OCI-M1 (cell line): ENCODE data around the gene TAS1R1.

Experiments
- DNase-seq: peaks from one replicate; lab custom pipeline; 2025; lab: John Stamatoyannopoulos, UW

TAS1R1 gene

GRCh38 chr1:6603915-6604558, 48.9 kb downstream of the TAS1R1 start:
- DNase-seq, result no peak

- peak; percentile 78 for DNase-seq
Observed at GRCh38 chr1:6612641-6613360, 57.7 kb downstream of the TAS1R1 start.

GRCh38 chr1:6613361-6614018, 58.4 kb downstream of the TAS1R1 start, which contains the start of gene PHF13:
TSS of gene PHF13 (plus strand) at chr1:6613731. CDS start at chr1:6614067, 336 bp downstream.
- peak; percentile 99 for DNase-seq

GRCh38 chr1:6614019-6614928, 59.2 kb downstream of the TAS1R1 start:
- peak; percentile 59 for DNase-seq

GRCh38 chr1:6614929-6615785, 60.0 kb downstream of the TAS1R1 start:
- DNase-seq, result peak; percentile 26

- no peak for DNase-seq
Observed at GRCh38 chr1:6619045-6619444, 63.9 kb downstream of the TAS1R1 start.

- DNase-seq, result no peak
Observed at GRCh38 chr1:6621429-6622391, 66.6 kb downstream of the TAS1R1 start.

GRCh38 chr1:6622396-6623152, 67.5 kb downstream of the TAS1R1 start:
- no peak for DNase-seq

GRCh38 chr1:6623269-6623965, 68.3 kb downstream of the TAS1R1 start:
- no peak for DNase-seq

- peak; percentile 90 for DNase-seq
Observed at GRCh38 chr1:6624710-6625583, 69.8 kb downstream of the TAS1R1 start, which contains the start of gene THAP3. TSS of gene THAP3 (plus strand) at chr1:6624868. CDS start at chr1:6625219, 351 bp downstream.

GRCh38 chr1:6625584-6626149, 70.6 kb downstream of the TAS1R1 start:
- peak; percentile 60 for DNase-seq

GRCh38 chr1:6627031-6627430, 71.9 kb downstream of the TAS1R1 start:
- no peak for DNase-seq

- no peak for DNase-seq
Observed at GRCh38 chr1:6627841-6628545, 72.9 kb downstream of the TAS1R1 start.

GRCh38 chr1:6628971-6629479, 73.9 kb downstream of the TAS1R1 start:
- no peak for DNase-seq
